GM10847 (cell line): ENCODE results near the gene LYZL2.

Experiments used
- POLR2A ChIP-seq: IDR thresholded peaks from 2 replicates; pipeline ENCODE4 v1.6.1; 2011; ENCODE audit not compliant: insufficient read length; ENCODE audit errors: extremely low read depth

Gene LYZL2

GRCh38 chr10:30629653-30630052, at the start of gene LYZL2:
TSS of gene LYZL2 (minus strand) at chr10:30629753. CDS start at chr10:30626915, 2,838 bp downstream.
- no peak for TF ChIP-seq POLR2A

GRCh38 chr10:30675791-30676718, 46.5 kb upstream of the LYZL2 start:
- no peak for TF ChIP-seq POLR2A

GRCh38 chr10:30674796-30675195, 45.2 kb upstream of the LYZL2 start:
- TF ChIP-seq POLR2A = no peak

- no peak for TF ChIP-seq POLR2A
Observed at GRCh38 chr10:30671026-30671616, 41.6 kb upstream of the LYZL2 start.

- TF ChIP-seq POLR2A = no peak
Observed at GRCh38 chr10:30662814-30663213, 33.3 kb upstream of the LYZL2 start.

- TF ChIP-seq POLR2A = no peak
Observed at GRCh38 chr10:30656233-30656632, 26.7 kb upstream of the LYZL2 start.

- no peak for TF ChIP-seq POLR2A
Observed at GRCh38 chr10:30647089-30647488, 17.5 kb upstream of the LYZL2 start.

GRCh38 chr10:30645340-30645827, 15.8 kb upstream of the LYZL2 start:
- no peak for TF ChIP-seq POLR2A

GRCh38 chr10:30639946-30640786, 10.6 kb upstream of the LYZL2 start:
- no peak for TF ChIP-seq POLR2A

GRCh38 chr10:30637881-30638467, 8.4 kb upstream of the LYZL2 start:
- TF ChIP-seq POLR2A = no peak

GRCh38 chr10:30631188-30631587, 1.6 kb upstream of the LYZL2 start:
- no peak for TF ChIP-seq POLR2A

- no peak for TF ChIP-seq POLR2A
Observed at GRCh38 chr10:30630571-30630970, 1.0 kb upstream of the LYZL2 start.

GRCh38 chr10:30625080-30625479, 4.5 kb downstream of the LYZL2 start:
- TF ChIP-seq POLR2A = no peak

- no peak for TF ChIP-seq POLR2A
Observed at GRCh38 chr10:30619966-30620365, 9.6 kb downstream of the LYZL2 start.

- no peak for TF ChIP-seq POLR2A
Observed at GRCh38 chr10:30617070-30617469, 12.5 kb downstream of the LYZL2 start.
